ENCODE data around the gene NUDT13. TPM values are rescaled to one million over a fixed set of nuclear protein-coding genes. Genes with fewer than 3 reads are reported as not detected.
A peak's percentile ranks its signal among the peaks of the same experiment; 100 is the strongest.

The NUDT13 gene
- total RNA-seq, result 1 to 10 TPM in 1 of 2 donors, under 1 TPM in 1; 0.97 to 1.6 TPM

GRCh38 chr10:73110345-73110849 lies at the start of gene NUDT13:
Gene NUDT13 (plus strand): TSS chr10:73110455. CDS start chr10:73114366, 3,911 bp downstream.
- no peaks in the 10 kb centered on the region for H3K36me3 ChIP-seq
- no peaks in the 10 kb centered on the region for H3K4me1 ChIP-seq (replicated peaks)
- H3K9me3 ChIP-seq, result no peaks in the 10 kb centered on the region
- peak within 1 kb of the TSS; percentile 32 to 33 for H3K4me3 ChIP-seq
- intact Hi-C loops (cut with DNase I), result no loop called here
- no peaks in the 10 kb centered on the region for H3K27me3 ChIP-seq (replicated peaks; ENCODE audit: insufficient read depth)
- DNase-seq (ENCODE audit: low spot score), result peak; percentile 78
- peak; percentile 99 for TF ChIP-seq POLR2AphosphoS5 (IDR thresholded peaks at IDR 0.05)
- TF ChIP-seq CTCF (IDR thresholded peaks at IDR 0.05), result no peak
- 2% methylated on average over 5 of the region's 5 CpGs for WGBS
- peak within 1 kb of the TSS; percentile 61 to 77 for H3K27ac ChIP-seq

GRCh38 chr10:73060738-73061635 lies 49.3 kb upstream of the NUDT13 start:
- Histone ChIP-seq H3K9me3 (no peaks in the 10 kb centered on the region), H3K27ac (no peak overlapping the region), H3K4me3 (no peak overlapping the region), H3K27me3 (replicated peaks; ENCODE audit: insufficient read depth) (no peaks in the 10 kb centered on the region), H3K4me1 (replicated peaks) (no peaks in the 10 kb centered on the region), H3K36me3 (no peaks in the 10 kb centered on the region)
- TF ChIP-seq CTCF (IDR thresholded peaks at IDR 0.05), result peak in 2 of 4 experiments; percentile 41 to 52
- TF ChIP-seq POLR2A (IDR thresholded peaks at IDR 0.05), result no peak
- TF ChIP-seq POLR2AphosphoS5 (IDR thresholded peaks at IDR 0.05), result no peak
- DNase-seq (ENCODE audit: low spot score), result no peak
- 42% methylated on average over 5 of the region's 5 CpGs for WGBS
- intact Hi-C loops (cut with DNase I), result loop anchor here (10.0 kb wide), 1 partner anchor 696 kb away; no protein-coding TSS in a partner anchor

GRCh38 chr10:73061743-73062142 lies 48.5 kb upstream of the NUDT13 start:
- H3K36me3 ChIP-seq, result no peaks in the 10 kb centered on the region
- TF ChIP-seq CTCF (IDR thresholded peaks at IDR 0.05) (no peak), POLR2AphosphoS5 (IDR thresholded peaks at IDR 0.05) (no peak), POLR2A (IDR thresholded peaks at IDR 0.05) (no peak)
- H3K4me3 ChIP-seq, result no peak overlapping the region
- 100% methylated on average over 1 of the region's 1 CpG for WGBS
- no peak overlapping the region for H3K27ac ChIP-seq
- no peaks in the 10 kb centered on the region for H3K4me1 ChIP-seq (replicated peaks)
- H3K9me3 ChIP-seq, result no peaks in the 10 kb centered on the region
- intact Hi-C loops (cut with DNase I), result loop anchor here (10.0 kb wide), 1 partner anchor 697 kb away; no protein-coding TSS in a partner anchor
- no peak for DNase-seq (ENCODE audit: low spot score)
- no peaks in the 10 kb centered on the region for H3K27me3 ChIP-seq (replicated peaks; ENCODE audit: insufficient read depth)

- intact Hi-C loops (cut with DNase I), result loop anchor here (10.0 kb wide), 1 partner anchor 701 kb away; no protein-coding TSS in a partner anchor
- no peak for DNase-seq (ENCODE audit: low spot score)
Measured at GRCh38 chr10:73065441-73065840, 44.8 kb upstream of the NUDT13 start.

More at GRCh38 chr10:73065441-73065840, 44.8 kb upstream of the NUDT13 start:
- H3K4me3 ChIP-seq, result no peak overlapping the region
- 83% methylated on average over 1 of the region's 1 CpG for WGBS
- H3K36me3 ChIP-seq, result no peaks in the 10 kb centered on the region
- TF ChIP-seq CTCF (IDR thresholded peaks at IDR 0.05), result no peak
- no peak for TF ChIP-seq POLR2AphosphoS5 (IDR thresholded peaks at IDR 0.05)
- TF ChIP-seq POLR2A (IDR thresholded peaks at IDR 0.05), result no peak
- H3K27me3 ChIP-seq (replicated peaks; ENCODE audit: insufficient read depth), result no peaks in the 10 kb centered on the region
- H3K27ac ChIP-seq, result no peak overlapping the region
- no peaks in the 10 kb centered on the region for H3K9me3 ChIP-seq
- H3K4me1 ChIP-seq (replicated peaks), result no peaks in the 10 kb centered on the region
